Ishikawa (cell line): ENCODE measurements around the gene NKX2-1.

Source experiments
- CEBPB ChIP-seq: IDR thresholded peaks from 2 replicates; pipeline ENCODE4 v1.6.1; 2012
- EP300 ChIP-seq: IDR thresholded peaks from 2 replicates; pipeline ENCODE4 v1.6.1; 2012; ENCODE audit warnings: borderline replicate concordance
- FOXM1 ChIP-seq: IDR thresholded peaks from 2 replicates; pipeline ENCODE4 v1.6.1; 2012; ENCODE audit warnings: low read depth, borderline replicate concordance
- RAD21 ChIP-seq: IDR thresholded peaks from 2 replicates; pipeline ENCODE4 v1.6.1; 2012; ENCODE audit warnings: low read depth
- TAF1 ChIP-seq: IDR thresholded peaks from 2 replicates; pipeline ENCODE4 v1.6.1; 2012; ENCODE audit warnings: low read depth, mild to moderate bottlenecking
- TCF12 ChIP-seq: IDR thresholded peaks from 2 replicates; pipeline ENCODE4 v1.6.1; 2012; ENCODE audit warnings: low read depth
- YY1 ChIP-seq: IDR thresholded peaks from 2 replicates; pipeline ENCODE4 v1.6.1; 2012; ENCODE audit warnings: low read depth
- TF ChIP-seq, protein P1 (sequence below): IDR thresholded peaks from 2 replicates; pipeline ENCODE4 v1.6.1; 2012; ENCODE audit warnings: low read depth, mild to moderate bottlenecking
- TF ChIP-seq, protein P2 (sequence below): IDR thresholded peaks from 2 replicates; pipeline ENCODE4 v1.6.1; 2012

DNA sequence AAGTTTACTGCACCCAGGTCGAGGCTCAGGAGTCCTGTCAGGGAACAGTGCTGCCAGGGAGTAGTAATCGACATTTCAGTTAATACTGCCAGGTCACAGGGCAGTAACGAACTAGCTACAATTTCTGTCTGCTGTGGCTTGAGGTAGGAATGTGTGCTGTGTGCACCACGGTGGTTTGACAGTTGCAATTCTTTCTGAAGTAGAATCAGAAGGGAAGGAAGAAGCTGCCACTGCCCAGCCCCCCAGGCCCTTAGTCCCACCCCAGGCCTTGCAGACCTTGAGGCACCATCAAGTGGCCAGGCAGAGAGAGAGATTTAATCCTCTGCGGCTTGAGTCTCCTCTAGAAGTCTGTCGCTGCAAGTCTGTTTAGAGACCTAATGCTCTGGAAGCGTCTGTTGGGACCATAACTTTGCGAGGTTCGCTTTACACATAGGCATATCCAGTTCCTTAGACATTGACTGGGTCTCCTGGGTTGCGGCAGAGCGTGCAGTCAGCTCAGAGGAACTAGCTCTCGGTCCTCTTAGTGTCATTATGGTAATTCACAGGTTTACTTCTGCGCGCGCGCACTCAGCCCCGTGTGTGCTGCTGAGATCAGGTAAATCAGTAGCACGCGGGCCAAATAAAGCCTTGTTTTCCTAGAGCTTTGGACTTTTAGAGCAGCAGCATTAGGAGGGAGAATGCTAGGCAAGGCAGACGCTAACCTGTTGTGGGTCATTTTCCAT is 9.8 kb downstream of the NKX2-1 start:
- TF ChIP-seq TAF1 (no peak), CEBPB (no peak), YY1 (no peak), TCF12 (no peak), RAD21 (no peak), FOXM1 (no peak), EP300 (no peak)
- TF ChIP-seq, protein P1, sequence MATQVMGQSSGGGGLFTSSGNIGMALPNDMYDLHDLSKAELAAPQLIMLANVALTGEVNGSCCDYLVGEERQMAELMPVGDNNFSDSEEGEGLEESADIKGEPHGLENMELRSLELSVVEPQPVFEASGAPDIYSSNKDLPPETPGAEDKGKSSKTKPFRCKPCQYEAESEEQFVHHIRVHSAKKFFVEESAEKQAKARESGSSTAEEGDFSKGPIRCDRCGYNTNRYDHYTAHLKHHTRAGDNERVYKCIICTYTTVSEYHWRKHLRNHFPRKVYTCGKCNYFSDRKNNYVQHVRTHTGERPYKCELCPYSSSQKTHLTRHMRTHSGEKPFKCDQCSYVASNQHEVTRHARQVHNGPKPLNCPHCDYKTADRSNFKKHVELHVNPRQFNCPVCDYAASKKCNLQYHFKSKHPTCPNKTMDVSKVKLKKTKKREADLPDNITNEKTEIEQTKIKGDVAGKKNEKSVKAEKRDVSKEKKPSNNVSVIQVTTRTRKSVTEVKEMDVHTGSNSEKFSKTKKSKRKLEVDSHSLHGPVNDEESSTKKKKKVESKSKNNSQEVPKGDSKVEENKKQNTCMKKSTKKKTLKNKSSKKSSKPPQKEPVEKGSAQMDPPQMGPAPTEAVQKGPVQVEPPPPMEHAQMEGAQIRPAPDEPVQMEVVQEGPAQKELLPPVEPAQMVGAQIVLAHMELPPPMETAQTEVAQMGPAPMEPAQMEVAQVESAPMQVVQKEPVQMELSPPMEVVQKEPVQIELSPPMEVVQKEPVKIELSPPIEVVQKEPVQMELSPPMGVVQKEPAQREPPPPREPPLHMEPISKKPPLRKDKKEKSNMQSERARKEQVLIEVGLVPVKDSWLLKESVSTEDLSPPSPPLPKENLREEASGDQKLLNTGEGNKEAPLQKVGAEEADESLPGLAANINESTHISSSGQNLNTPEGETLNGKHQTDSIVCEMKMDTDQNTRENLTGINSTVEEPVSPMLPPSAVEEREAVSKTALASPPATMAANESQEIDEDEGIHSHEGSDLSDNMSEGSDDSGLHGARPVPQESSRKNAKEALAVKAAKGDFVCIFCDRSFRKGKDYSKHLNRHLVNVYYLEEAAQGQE: no peak
- TF ChIP-seq, protein P2, sequence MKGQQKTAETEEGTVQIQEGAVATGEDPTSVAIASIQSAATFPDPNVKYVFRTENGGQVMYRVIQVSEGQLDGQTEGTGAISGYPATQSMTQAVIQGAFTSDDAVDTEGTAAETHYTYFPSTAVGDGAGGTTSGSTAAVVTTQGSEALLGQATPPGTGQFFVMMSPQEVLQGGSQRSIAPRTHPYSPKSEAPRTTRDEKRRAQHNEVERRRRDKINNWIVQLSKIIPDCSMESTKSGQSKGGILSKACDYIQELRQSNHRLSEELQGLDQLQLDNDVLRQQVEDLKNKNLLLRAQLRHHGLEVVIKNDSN: no peak
